Measurements from ENCODE around the gene BCAS1.

- no peak for TF ChIP-seq CTCF (IDR thresholded peaks at IDR 0.05)
- TF ChIP-seq POLR2A (IDR thresholded peaks at IDR 0.05), result no peak
These were observed 28.4 kb downstream of the BCAS1 start for GRCh38 chr20:54042021-54042420.

Data from adrenal gland (tissue), 5 donors.